Neuronal stem cell (in vitro differentiated cells): Measurements from ENCODE around the gene GLUD1.
"Not testable (repeated sequence)": the region's sequence is repeated elsewhere in the genome, so short reads cannot be mapped to it uniquely, and the experiment has no call there.

ENCODE experiments used
- DNase-seq: peaks from one replicate; pipeline ENCODE4 v3.0.0-alpha.2; 2013; ENCODE audit warnings: low spot score
- H2AFZ ChIP-seq: one replicate; pipeline ENCODE4 v1.6.1; 2013; ENCODE audit warnings: mild to moderate bottlenecking, low read length, inconsistent platforms
- H2AK5ac ChIP-seq: 2 replicates; pipeline ENCODE4 v1.6.1; 2013; ENCODE audit warnings: low read depth, mild to moderate bottlenecking, inconsistent platforms, low read length, moderate library complexity, mixed read lengths
- H2BK120ac ChIP-seq: 2 replicates; pipeline ENCODE4 v1.6.1; 2013; ENCODE audit warnings: low read depth, mild to moderate bottlenecking, inconsistent platforms, low read length, moderate library complexity, mixed read lengths
- H2BK12ac ChIP-seq: one replicate; pipeline ENCODE4 v1.6.1; 2013; ENCODE audit warnings: low read length, inconsistent platforms
- H2BK15ac ChIP-seq: 2 replicates; pipeline ENCODE4 v1.6.1; 2013; ENCODE audit warnings: mild to moderate bottlenecking, low read length, inconsistent platforms, mixed read lengths
- H2BK5ac ChIP-seq: one replicate; pipeline ENCODE4 v1.6.1; 2013; ENCODE audit warnings: inconsistent platforms, mild to moderate bottlenecking, low read length, moderate library complexity
- H3K14ac ChIP-seq: one replicate; pipeline ENCODE4 v1.6.1; 2013; ENCODE audit warnings: low read length, inconsistent platforms
- H3K18ac ChIP-seq: 2 replicates; pipeline ENCODE4 v1.6.1; 2013; ENCODE audit warnings: low read length, inconsistent platforms
- H3K23ac ChIP-seq: 2 replicates; pipeline ENCODE4 v1.6.1; 2013; ENCODE audit warnings: low read depth, mild to moderate bottlenecking, mixed read lengths, low read length, inconsistent platforms; ENCODE audit not compliant: poor library complexity
- H3K27ac ChIP-seq: replicated peaks from 3 replicates; pipeline ENCODE4 v1.5.1; 2013; ENCODE audit warnings: low read length, inconsistent platforms
- H3K27me3 ChIP-seq, 3 experiments: 2 replicates each; pipeline ENCODE4 v1.6.1; 2013; ENCODE audit warnings: low read length in 3 of 3, mild to moderate bottlenecking in 2 of 3, inconsistent platforms in 1 of 3, low read depth in 1 of 3, mixed read lengths in 1 of 3, moderate library complexity in 1 of 3; ENCODE audit not compliant: control insufficient read depth in 3 of 3, insufficient read depth in 3 of 3
- H3K36me3 ChIP-seq, 2 donors: replicated peaks in 1 of 2; 2 replicates each; pipeline ENCODE4 v1.6.1; 2013; ENCODE audit warnings: low read length in 2 of 2; ENCODE audit not compliant: control insufficient read depth in 2 of 2, insufficient read depth in 2 of 2
- H3K4ac ChIP-seq: 2 replicates; pipeline ENCODE4 v1.6.1; 2013; ENCODE audit warnings: inconsistent platforms, mild to moderate bottlenecking, low read length, moderate library complexity
- H3K4me1 ChIP-seq, 2 donors: 1 replicate in 1 of 2; 2 replicates in 1 of 2; pipeline ENCODE4 v1.6.1; 2013; ENCODE audit warnings: low read length in 2 of 2, low read depth in 1 of 2; ENCODE audit not compliant: control insufficient read depth in 2 of 2, insufficient read depth in 1 of 2
- H3K4me2 ChIP-seq: one replicate; pipeline ENCODE4 v1.6.1; 2013; ENCODE audit warnings: mild to moderate bottlenecking, low read length, inconsistent platforms; ENCODE audit not compliant: insufficient read depth, poor library complexity, severe bottlenecking
- H3K4me3 ChIP-seq, 2 donors: 2 replicates each; pipeline ENCODE4 v1.5.1; 2013; ENCODE audit warnings: low read length in 2 of 2, mild to moderate bottlenecking in 2 of 2, inconsistent platforms in 1 of 2, moderate library complexity in 1 of 2
- H3K79me1 ChIP-seq: one replicate; pipeline ENCODE4 v1.6.1; 2013; ENCODE audit warnings: low read depth, mild to moderate bottlenecking, inconsistent platforms, low read length, moderate library complexity
- H3K9ac ChIP-seq: one replicate; pipeline ENCODE4 v1.6.1; 2013; ENCODE audit warnings: mild to moderate bottlenecking, low read depth, low read length, inconsistent platforms; ENCODE audit not compliant: poor library complexity
- H3K9me3 ChIP-seq, 2 donors: replicated peaks in 1 of 2; 2 replicates each; pipeline versions ENCODE3 to v1.6.1; 2013; ENCODE audit warnings: low read length in 2 of 2, mild to moderate bottlenecking in 2 of 2, inconsistent platforms in 1 of 2, low read depth in 1 of 2, mixed read lengths in 1 of 2, moderate library complexity in 1 of 2; ENCODE audit not compliant: control insufficient read depth in 2 of 2, insufficient read depth in 1 of 2
- H4K8ac ChIP-seq: one replicate; pipeline ENCODE4 v1.6.1; 2013; ENCODE audit warnings: low read depth, mild to moderate bottlenecking, inconsistent platforms, low read length, moderate library complexity
- H4K91ac ChIP-seq: one replicate; pipeline ENCODE4 v1.6.1; 2013; ENCODE audit warnings: low read length, low read depth, mild to moderate bottlenecking, inconsistent platforms; ENCODE audit not compliant: poor library complexity
- WGBS, 2 donors: extraction: QIAGEN DNeasy Blood & Tissue Kit; methylation state at CpG; one replicate each; pipeline ENCODE4 v1.1.7; 2013; ENCODE audit warnings: missing lambda C conversion rate in 2 of 2, mixed read lengths in 1 of 2; ENCODE audit not compliant: insufficient read length in 2 of 2, insufficient replicate concordance in 1 of 2; ENCODE audit errors: extremely low coverage in 2 of 2; 5-methylcytosine and 5-hydroxymethylcytosine counted together

GLUD1 gene

DNA sequence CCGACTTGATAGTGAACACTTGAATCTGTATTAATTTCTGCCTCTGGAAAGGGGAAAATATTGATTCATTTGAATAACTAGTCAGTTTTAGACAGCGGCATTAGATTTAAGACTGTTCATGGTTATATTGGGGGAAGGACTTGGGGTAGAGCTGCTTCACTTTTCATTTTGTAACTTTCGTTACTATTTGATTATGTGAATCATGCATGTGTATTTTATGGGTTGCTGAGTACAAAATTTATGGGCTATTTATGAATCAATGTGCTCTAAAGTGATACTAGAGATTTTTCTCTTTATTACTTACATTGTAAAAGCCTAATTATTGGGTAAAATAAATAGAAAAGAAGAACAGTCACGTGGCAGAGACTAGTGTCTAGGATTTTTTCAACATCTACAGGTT, 4.9 kb downstream of the GLUD1 start:
- Histone ChIP-seq H3K4me1 (peaks cover 2 to 15% of the 10 kb centered on the region in 2 donors), H3K4me3 (no peak overlapping the region), H3K36me3 (peaks cover 0 to 50% of the 10 kb centered on the region in 2 donors), H3K14ac (no peak overlapping the region), H2BK12ac (no peak overlapping the region), H2BK5ac (no peak overlapping the region), H3K9ac (no peak overlapping the region), H2BK120ac (no peak overlapping the region), H3K23ac (no peak overlapping the region), H4K91ac (no peak overlapping the region), H3K4ac (no peak overlapping the region), H3K18ac (no peak overlapping the region), H3K79me1 (no peaks in the 10 kb centered on the region), H3K27ac (no peak overlapping the region), H2AK5ac (no peak overlapping the region), H3K27me3 (no peaks in the 10 kb centered on the region), H2AFZ (no peak overlapping the region), H2BK15ac (no peak overlapping the region), H3K4me2 (no peak overlapping the region), H4K8ac (no peak overlapping the region), H3K9me3 (peaks cover 0 to 5% of the 10 kb centered on the region in 2 donors)
- DNase-seq: no peak
- no CpG with 5 or more reads among the region's 4 CpGs for WGBS, 2 donors

DNA sequence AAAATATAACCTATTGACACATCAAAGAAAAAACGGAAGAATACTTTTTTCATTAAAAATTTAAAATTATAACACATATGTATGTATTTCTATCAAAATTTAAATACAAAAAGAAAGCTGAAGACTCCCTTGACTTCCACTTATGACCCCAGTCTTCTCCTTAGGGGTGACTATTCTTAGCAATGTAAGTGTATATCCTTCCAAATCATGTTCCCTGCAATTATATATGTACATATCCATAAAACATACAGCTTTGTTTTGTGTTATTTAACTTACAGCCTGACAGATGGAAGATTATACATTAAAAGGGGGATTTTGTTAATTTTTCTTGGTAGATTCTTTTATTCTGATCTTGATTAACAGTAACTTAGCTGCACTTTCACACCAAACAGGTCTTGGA, 9.1 kb downstream of the GLUD1 start:
- no peak overlapping the region for H3K4me2 ChIP-seq
- no peak overlapping the region for H3K27ac ChIP-seq
- no peak overlapping the region for H4K91ac ChIP-seq
- H3K27me3 ChIP-seq: no peaks in the 10 kb centered on the region
- no peak overlapping the region for H3K14ac ChIP-seq
- no peak for DNase-seq
- peaks cover 4 to 10% of the 10 kb centered on the region in 2 donors for H3K4me1 ChIP-seq
- H3K4ac ChIP-seq: no peak overlapping the region
- peaks cover 0 to 5% of the 10 kb centered on the region in 2 donors for H3K9me3 ChIP-seq
- H4K8ac ChIP-seq: no peak overlapping the region
- no peak overlapping the region for H2AFZ ChIP-seq
- no peak overlapping the region for H2BK5ac ChIP-seq
- H2BK12ac ChIP-seq: no peak overlapping the region
- H2BK15ac ChIP-seq: no peak overlapping the region
- H2BK120ac ChIP-seq: no peak overlapping the region
- no peak overlapping the region for H3K18ac ChIP-seq
- no peak overlapping the region for H2AK5ac ChIP-seq
- no peak overlapping the region for H3K9ac ChIP-seq
- WGBS, 2 donors: no CpG with 5 or more reads among the region's 1 CpG
- H3K36me3 ChIP-seq: peaks cover 0 to 52% of the 10 kb centered on the region in 2 donors
- H3K4me3 ChIP-seq: no peak overlapping the region
- no peak overlapping the region for H3K23ac ChIP-seq
- H3K79me1 ChIP-seq: no peaks in the 10 kb centered on the region

DNA sequence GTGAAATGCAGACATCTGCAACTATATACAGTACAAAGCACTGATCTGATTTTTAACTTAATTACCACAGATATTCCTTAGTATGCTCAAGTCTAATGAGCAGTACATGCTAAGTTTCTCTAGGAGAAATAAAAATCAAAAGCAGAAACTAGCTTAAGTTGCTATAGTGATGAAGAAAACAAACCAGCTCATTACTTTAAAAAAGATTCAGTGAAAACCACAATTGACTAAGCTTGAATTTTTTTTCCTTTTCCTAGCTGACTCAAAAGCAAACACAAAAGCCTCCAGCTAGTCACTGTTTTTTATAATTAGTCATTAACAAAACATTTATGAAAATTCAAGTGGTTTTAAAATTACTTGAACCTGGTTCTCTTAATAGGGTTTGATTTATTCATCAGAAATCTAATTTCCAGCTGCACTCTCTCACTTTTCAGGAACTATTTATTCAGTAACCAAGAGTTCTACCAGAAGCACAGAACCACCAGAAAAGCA, 10.3 kb downstream of the GLUD1 start:
- not testable (repeated sequence) for H3K9ac ChIP-seq, H3K4ac ChIP-seq, H2BK12ac ChIP-seq, H3K4me3 ChIP-seq, H2AFZ ChIP-seq, H3K14ac ChIP-seq, H3K23ac ChIP-seq, H2BK5ac ChIP-seq, H3K27ac ChIP-seq, H4K91ac ChIP-seq, H3K18ac ChIP-seq, H4K8ac ChIP-seq, H3K4me2 ChIP-seq, H2BK120ac ChIP-seq, H2BK15ac ChIP-seq, H2AK5ac ChIP-seq, H3K79me1 ChIP-seq, H3K9me3 ChIP-seq, H3K27me3 ChIP-seq, DNase-seq, H3K4me1 ChIP-seq
- peaks cover 2 to 43% of the 10 kb centered on the region in 2 donors for H3K36me3 ChIP-seq

DNA sequence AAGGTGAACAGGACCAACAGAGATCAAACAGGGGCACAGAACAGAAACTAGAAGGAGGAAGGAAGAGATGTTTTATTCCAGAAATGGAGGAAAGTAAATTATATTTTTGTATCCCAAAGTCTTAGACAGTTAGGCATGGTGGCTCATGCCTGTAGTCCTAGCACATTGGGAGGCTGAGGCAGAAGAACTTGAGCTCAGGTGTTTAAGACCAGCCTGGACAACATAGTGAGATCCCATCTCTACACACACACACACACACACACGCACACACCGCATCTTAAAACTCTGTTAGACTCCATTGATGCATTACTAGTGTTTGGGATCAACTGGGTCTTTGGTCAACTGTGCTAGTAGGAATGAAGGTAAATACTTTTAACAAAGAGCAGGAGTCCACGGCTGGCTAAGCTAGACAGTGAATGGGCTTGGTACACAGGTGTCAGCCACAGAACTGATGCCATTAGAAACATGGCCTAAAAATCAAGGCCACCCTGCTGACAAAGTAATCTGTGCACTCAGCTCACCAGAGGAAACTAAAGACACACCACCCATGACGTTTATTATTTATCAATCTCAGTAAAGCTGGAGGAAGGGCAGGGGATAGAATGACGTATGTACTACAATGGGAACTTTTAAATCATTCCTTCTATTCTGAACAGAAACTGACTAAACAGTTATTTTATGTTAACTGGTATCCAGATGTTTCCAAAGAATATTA, 10.9 kb downstream of the GLUD1 start:
- not testable (repeated sequence) for H3K4me3 ChIP-seq, H3K4ac ChIP-seq, H3K4me2 ChIP-seq, H3K18ac ChIP-seq, H2BK5ac ChIP-seq, H3K23ac ChIP-seq, H3K9ac ChIP-seq, H3K79me1 ChIP-seq, H2BK15ac ChIP-seq, H2BK120ac ChIP-seq, H3K27me3 ChIP-seq, DNase-seq, H2BK12ac ChIP-seq, H4K91ac ChIP-seq, H2AK5ac ChIP-seq, H2AFZ ChIP-seq, H4K8ac ChIP-seq, H3K14ac ChIP-seq, H3K4me1 ChIP-seq
- Histone ChIP-seq H3K27ac (peak overlapping the region; percentile 8), H3K9me3 (peaks cover 3 to 11% of the 10 kb centered on the region in 2 donors), H3K36me3 (peaks cover 2 to 41% of the 10 kb centered on the region in 2 donors)
- whole genome bisulfite sequencing, 2 donors: no CpG with 5 or more reads among the region's 5 CpGs
